GM12892 (cell line): ENCODE data around the gene FGA.

ENCODE experiments used
- POLR2AphosphoS5 ChIP-seq: IDR thresholded peaks from 2 replicates; pipeline ENCODE4 v1.6.1; 2011; ENCODE audit warnings: low read depth, low read length, control low read depth
- TAF1 ChIP-seq: IDR thresholded peaks from 2 replicates; pipeline ENCODE4 v1.6.1; 2011; ENCODE audit warnings: low read depth, mild to moderate bottlenecking, control low read depth, low read length, borderline replicate concordance

DNA sequence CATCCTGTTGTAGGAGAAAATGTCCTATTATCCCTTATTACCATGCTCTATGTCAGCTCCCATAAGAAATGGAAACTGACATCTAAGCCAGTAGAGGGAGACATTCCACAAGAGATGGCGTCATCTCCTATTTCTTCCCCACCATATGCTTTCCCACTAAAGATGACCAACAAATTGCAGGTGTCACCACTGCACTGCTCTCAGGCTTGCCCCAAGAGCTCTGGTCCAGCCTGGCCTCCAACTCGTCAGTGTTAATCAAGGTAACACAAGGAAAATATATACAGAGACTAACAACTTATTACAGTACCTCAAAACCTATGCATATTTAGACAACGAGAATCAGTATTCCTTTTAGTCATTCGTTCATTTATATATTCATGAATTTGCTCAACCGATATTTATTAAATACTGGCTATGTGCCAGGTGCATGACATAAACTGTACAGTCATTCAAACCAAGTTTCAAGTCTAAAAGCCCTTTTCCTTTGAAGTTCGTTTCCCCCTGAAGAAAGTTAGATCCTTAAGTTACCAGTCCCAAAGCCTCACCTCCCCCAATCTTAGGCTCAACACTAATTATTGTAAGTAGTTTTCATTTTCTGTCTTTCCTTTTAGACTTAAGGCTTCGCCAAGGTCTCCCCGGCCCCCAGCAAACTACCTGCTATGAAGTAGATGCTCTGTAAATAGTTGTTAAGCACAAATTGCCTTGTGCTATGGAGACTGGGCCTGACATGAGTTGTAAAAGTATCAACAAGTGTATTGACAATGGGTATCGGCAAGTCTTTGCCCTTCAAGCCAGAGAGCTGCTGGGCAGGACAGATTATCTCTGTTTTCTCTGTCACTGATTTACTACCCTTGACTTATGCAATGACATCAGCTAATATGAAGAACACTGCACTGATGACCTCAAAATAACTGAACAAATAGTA, 30.8 kb downstream of the FGA start:
- TF ChIP-seq POLR2AphosphoS5, result no peak
- no peak for TF ChIP-seq TAF1
